ENCODE data around the gene PHTF1.

The PHTF1 gene

GRCh38 chr1:113768916-113769600, 9.8 kb upstream of the PHTF1 start:
- no peak overlapping the region for H3K27ac ChIP-seq (ENCODE audit: poor library complexity, severe bottlenecking)
- peaks cover 47% of the 10 kb centered on the region for H3K36me3 ChIP-seq (ENCODE audit: low read depth)
- no peaks in the 10 kb centered on the region for H3K4me1 ChIP-seq (ENCODE audit: insufficient read depth, poor library complexity, severe bottlenecking)
- ATAC-seq (ENCODE audit: low read depth), result no peak
- H3K4me3 ChIP-seq (ENCODE audit: severe bottlenecking), result no peak overlapping the region
- no peak for TF ChIP-seq CTCF (IDR thresholded peaks at IDR 0.05; ENCODE audit: poor library complexity, severe bottlenecking)
- DNase-seq (ENCODE audit: low spot score), result no peak
- H3K9me3 ChIP-seq (ENCODE audit: severe bottlenecking), result no peaks in the 10 kb centered on the region
- H3K27me3 ChIP-seq (ENCODE audit: insufficient read depth, poor library complexity, severe bottlenecking), result no peaks in the 10 kb centered on the region

- DNase-seq (ENCODE audit: low spot score) (no peak), ATAC-seq (ENCODE audit: low read depth) (no peak)
- Histone ChIP-seq H3K27me3 (ENCODE audit: insufficient read depth, poor library complexity, severe bottlenecking) (no peaks in the 10 kb centered on the region), H3K36me3 (ENCODE audit: low read depth) (peaks cover 37% of the 10 kb centered on the region), H3K27ac (ENCODE audit: poor library complexity, severe bottlenecking) (no peak overlapping the region), H3K9me3 (ENCODE audit: severe bottlenecking) (no peaks in the 10 kb centered on the region), H3K4me3 (ENCODE audit: severe bottlenecking) (no peak overlapping the region), H3K4me1 (ENCODE audit: insufficient read depth, poor library complexity, severe bottlenecking) (no peaks in the 10 kb centered on the region)
- no peak for TF ChIP-seq CTCF (IDR thresholded peaks at IDR 0.05; ENCODE audit: poor library complexity, severe bottlenecking)
Observed at GRCh38 chr1:113765306-113766230, 6.3 kb upstream of the PHTF1 start.

GRCh38 chr1:113763661-113764060, 4.4 kb upstream of the PHTF1 start:
- Histone ChIP-seq H3K9me3 (ENCODE audit: severe bottlenecking) (no peaks in the 10 kb centered on the region), H3K27me3 (ENCODE audit: insufficient read depth, poor library complexity, severe bottlenecking) (no peaks in the 10 kb centered on the region), H3K4me1 (ENCODE audit: insufficient read depth, poor library complexity, severe bottlenecking) (no peaks in the 10 kb centered on the region), H3K27ac (ENCODE audit: poor library complexity, severe bottlenecking) (no peak overlapping the region), H3K36me3 (ENCODE audit: low read depth) (peaks cover 33% of the 10 kb centered on the region), H3K4me3 (ENCODE audit: severe bottlenecking) (no peak overlapping the region)
- TF ChIP-seq CTCF (IDR thresholded peaks at IDR 0.05; ENCODE audit: poor library complexity, severe bottlenecking), result no peak
- no peak for ATAC-seq (ENCODE audit: low read depth)
- DNase-seq (ENCODE audit: low spot score), result no peak

- Histone ChIP-seq H3K27ac (ENCODE audit: poor library complexity, severe bottlenecking) (no peak overlapping the region), H3K4me3 (ENCODE audit: severe bottlenecking) (no peak overlapping the region), H3K4me1 (ENCODE audit: insufficient read depth, poor library complexity, severe bottlenecking) (no peaks in the 10 kb centered on the region), H3K9me3 (ENCODE audit: severe bottlenecking) (no peaks in the 10 kb centered on the region), H3K27me3 (ENCODE audit: insufficient read depth, poor library complexity, severe bottlenecking) (no peaks in the 10 kb centered on the region), H3K36me3 (ENCODE audit: low read depth) (peaks cover 19% of the 10 kb centered on the region)
- ATAC-seq (ENCODE audit: low read depth) (no peak), DNase-seq (ENCODE audit: low spot score) (no peak)
- TF ChIP-seq CTCF (IDR thresholded peaks at IDR 0.05; ENCODE audit: poor library complexity, severe bottlenecking), result no peak
Observed at GRCh38 chr1:113761937-113762336, 2.7 kb upstream of the PHTF1 start.
